CD1c-positive myeloid dendritic cell (primary cell): ENCODE results near the gene AMY2A.
"Not testable (repeated sequence)": the region's sequence is repeated elsewhere in the genome, so short reads cannot be mapped to it uniquely, and the experiment has no call there.

Source experiments
- DNase-seq: peaks from one replicate; pipeline ENCODE4 v3.0.0-alpha.2; 2016; ENCODE audit errors: extremely low spot score

Gene AMY2A

DNA sequence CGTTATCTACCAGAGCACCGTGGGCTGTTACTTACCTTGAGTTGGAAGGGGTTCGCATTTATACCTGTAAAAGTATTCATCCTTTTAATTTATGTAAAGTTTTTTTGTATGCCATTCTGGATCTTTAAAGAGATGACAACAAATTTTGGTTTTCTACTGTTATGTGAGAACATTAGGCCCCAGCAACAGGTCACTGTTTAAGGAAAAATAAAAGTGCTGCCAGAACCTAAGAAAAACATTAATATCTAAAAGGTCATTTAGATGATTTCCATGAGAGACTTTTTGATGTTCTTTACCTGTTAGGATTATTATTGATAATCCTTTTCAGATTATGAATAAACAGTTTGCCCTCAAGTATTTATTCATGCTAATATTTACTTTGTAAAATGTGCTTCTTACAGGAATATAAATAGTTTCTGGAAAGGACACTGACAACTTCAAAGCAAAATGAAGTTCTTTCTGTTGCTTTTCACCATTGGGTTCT lies at the start of gene AMY2A:
Gene AMY2A (plus strand): TSS at position 434 of the 484 bp plus-strand sequence. CDS start 14 bp downstream, at position 448.
- DNase-seq: not testable (repeated sequence)

DNA sequence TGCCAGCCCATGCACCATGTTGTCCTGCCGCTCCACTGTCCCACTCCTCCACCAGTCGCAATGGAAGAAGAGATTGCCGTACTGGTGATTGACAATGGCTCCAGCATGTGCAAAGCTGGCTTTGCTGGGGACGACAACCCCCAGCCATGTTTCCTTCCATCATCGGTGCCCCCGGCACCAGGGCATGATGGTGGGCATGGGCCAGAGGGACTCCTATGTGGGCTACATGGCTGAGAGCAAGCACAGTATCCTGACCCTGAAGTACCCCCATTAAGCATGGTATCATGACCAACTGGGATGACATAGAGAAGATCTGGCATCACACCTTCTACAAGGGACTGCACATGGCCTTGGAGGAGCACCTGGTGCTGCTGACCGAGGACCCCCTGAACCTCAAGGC lies 47.7 kb upstream of the AMY2A start:
- DNase-seq: no peak

GRCh38 chr1:103571289-103571688 lies 45.9 kb upstream of the AMY2A start, which contains the start of gene AMY2B:
Gene AMY2B (plus strand): TSS chr1:103571589. CDS start chr1:103571603, 14 bp downstream.
- DNase-seq: not testable (repeated sequence)

DNA sequence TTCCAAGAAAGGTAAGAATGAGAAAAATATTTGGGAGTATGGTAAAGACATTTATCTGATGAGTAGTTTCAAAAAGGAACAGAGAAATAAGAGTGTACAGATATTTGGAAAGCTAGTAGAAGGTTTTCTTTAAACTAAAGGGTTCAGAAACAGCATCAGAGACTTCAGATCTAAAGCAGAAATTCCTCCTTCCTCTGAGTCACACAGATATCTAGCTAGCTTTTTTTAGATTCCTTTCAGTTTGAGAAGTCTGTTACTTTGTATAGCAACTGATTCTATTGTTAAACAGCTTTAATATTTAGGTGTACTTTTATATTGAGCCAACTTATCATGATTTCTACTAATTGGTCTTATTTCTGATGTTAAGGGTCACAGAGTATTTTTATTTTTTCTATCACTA lies 41.2 kb upstream of the AMY2A start:
- DNase-seq: no peak

DNA sequence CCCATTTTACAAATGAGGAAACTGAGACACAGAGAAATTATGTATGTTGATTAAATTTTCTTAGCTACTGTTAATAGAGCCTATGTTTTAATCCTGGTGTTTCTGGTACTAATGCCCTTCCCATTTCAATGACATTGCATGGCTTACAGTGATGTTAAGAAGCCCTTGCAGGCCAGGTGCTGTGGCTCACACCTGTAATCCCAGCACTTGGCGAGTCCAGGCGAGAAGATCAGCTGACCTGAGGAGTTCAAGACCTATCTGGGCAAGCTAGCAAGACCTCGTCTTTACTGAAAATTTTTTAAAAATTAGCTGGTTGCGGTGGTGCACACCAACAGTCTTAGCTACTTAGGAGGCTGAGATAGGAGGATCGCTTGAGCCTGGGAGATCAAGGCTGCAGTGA lies 40.4 kb upstream of the AMY2A start:
- not testable (repeated sequence) for DNase-seq

- no peak for DNase-seq
Observed at GRCh38 chr1:103582464-103582863, 34.8 kb upstream of the AMY2A start.

- DNase-seq: no peak
Observed at GRCh38 chr1:103583887-103584286, 33.3 kb upstream of the AMY2A start.

DNA sequence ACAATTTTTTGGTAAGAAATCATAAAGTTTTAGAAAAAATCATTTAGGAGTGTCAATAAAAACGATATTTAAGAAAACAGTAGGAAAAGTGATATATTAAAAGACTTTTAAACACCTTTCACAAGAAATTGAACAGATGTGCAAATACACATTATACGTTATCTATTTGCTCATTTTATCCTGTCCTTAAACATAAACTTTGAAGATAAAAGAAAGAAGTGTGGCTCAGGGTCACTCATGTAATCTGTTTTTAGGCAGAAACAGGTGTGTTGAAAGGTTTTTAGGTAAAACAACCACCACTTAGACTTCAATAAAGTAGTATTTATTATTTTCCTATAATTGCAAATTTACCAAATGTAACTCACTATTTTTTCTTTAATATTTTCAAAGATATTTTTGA lies 32.7 kb upstream of the AMY2A start:
- no peak for DNase-seq

DNA sequence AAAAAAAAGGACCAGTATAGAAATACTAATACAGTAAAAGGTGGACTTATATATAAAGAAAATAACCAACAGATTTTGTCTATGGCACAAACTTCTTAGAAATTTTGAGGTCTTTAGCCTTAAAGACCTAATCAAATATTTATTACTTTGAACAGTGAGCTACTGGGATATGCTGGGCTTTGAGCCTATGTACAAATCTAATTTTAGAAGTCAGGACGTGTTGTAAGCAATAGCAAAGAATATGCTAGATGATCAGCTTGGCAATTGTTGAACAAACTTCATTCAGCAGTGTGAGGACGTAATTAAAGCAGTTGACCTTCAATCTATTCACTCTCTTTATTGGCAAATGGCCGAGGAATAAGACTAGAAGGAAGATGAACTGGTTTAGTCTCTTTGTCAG lies 14.5 kb upstream of the AMY2A start:
- DNase-seq: not testable (repeated sequence)

DNA sequence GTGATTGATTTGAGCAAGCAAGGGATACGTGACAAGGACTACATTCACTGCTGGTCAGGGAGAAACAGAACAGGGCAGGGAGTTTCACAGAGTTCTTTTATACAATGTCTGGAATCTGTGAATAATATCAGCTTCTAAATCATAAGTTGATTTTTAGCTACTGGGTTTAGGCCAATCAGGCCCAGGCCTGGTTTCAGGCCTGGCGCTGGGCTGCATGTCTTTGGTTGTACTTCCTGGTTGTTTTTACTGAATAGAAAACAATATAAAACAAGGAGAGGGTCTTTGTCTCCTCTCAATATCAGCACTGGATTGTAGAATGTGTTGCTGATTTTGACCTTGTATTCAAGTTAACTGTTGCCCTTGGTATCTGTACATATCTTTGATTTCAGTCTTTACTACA lies 865 bp upstream of the AMY2A start:
- no peak for DNase-seq

DNA sequence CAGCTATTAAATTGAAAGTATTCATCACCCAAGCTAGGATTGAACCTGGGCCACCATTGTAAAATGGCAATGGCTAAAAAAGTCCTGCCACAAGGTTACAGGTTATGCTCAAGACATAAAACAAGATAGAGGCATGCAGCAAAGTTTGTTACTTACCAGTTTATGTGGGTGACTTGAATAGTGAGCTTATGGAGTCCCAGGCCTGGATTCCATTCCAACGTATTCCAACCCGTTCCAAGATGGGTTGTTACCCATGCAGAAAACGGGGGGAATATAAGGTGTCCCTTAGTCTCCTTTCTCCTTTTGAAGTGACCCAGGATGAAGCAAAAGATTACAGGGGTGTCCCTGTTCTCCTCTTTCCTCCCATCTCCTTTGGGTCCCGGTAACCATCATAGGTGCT lies 10.2 kb downstream of the AMY2A start:
- DNase-seq: not testable (repeated sequence)

DNA sequence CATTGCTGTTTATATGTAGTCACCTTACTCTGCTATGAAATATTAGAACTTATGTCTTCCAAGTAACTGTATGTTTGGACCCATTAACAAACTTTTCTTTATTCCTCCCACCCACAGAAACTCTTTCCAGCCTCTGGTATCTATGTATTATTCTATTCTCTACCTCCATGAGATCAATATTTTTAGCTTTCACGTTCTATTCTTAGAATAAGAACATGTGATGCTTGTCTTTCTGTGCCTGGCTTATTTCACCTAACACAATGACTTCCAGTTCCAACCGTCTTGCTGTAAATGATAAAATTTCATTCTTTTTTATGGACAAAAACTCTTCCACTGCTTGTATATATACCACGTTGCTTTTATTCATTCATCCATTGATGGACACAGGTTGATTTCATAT lies 24.0 kb downstream of the AMY2A start:
- DNase-seq: not testable (repeated sequence)

DNA sequence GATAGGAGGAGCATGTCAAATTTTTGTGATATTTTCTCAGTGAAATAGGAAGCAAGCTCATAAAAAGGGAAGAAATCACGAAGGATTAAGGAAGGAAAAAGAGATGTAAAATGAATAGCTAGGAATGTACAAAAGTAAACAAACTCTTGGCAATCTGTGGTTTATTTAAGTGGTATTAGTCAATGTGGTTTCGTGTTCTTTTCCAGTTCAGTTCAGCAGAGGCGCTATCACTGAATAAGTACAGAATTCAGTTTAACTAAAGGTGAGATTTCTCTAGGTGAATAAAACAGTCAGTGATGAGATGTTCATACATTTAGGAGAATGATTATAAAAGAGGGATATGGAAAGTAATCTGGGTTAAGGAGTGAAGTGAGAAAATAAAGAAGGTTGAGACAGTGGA lies 26.7 kb downstream of the AMY2A start:
- DNase-seq: not testable (repeated sequence)

DNA sequence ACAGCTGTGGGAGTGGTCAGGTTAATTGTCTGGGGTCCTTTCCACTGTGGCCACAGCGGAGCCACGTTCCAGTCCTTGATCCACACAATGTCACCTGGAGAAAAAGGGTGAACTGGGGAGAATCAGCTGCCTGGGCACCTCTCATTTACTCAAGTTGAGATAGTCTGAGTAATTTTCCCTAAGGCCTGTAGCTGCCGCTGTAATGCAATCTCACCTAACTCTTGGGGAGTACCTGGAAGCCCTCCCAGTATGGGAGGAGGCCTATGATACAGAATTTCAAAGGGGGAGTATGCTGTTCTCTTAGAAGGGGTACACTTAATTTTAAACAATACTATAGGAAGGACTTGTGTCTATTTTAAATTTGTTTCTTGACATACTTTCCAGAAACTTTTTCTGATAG lies 33.1 kb downstream of the AMY2A start:
- not testable (repeated sequence) for DNase-seq

GRCh38 chr1:103650889-103651288 lies 33.7 kb downstream of the AMY2A start:
- DNase-seq: not testable (repeated sequence)

- DNase-seq: not testable (repeated sequence)
Observed at GRCh38 chr1:103654133-103654532, 36.9 kb downstream of the AMY2A start.

- not testable (repeated sequence) for DNase-seq
Observed at GRCh38 chr1:103655460-103655859, 38.2 kb downstream of the AMY2A start, which contains the start of gene AMY1A. Gene AMY1A (plus strand): TSS chr1:103655760. CDS start chr1:103656331, 571 bp downstream.
